Naive B cell (primary cell): ENCODE measurements around the gene TMEM207. TPM values are rescaled to one million over a fixed set of nuclear protein-coding genes. Genes with fewer than 3 reads are reported as not detected.

ENCODE experiments used
- ATAC-seq, 2 donors: fragments of 150-1000 bp; cut with Tn5 transposase; 2 replicates each; pipeline ENCODE4 v1.10.0; 2021; ENCODE audit warnings: low read depth in 2 of 2, mild to moderate bottlenecking in 2 of 2, moderate library complexity in 2 of 2
- DNase-seq: peaks from one replicate; pipeline ENCODE4 v3.0.0; 2022
- H3K27ac Mint-ChIP-seq, 6 donors: one replicate each; pipeline ENCODE4 v1.8.0; 2020 to 2022; ENCODE audit warnings: mild to moderate bottlenecking in 6 of 6, mixed read lengths in 6 of 6, moderate library complexity in 5 of 6, inconsistent platforms in 2 of 6
- H3K27me3 Mint-ChIP-seq, 3 donors: one replicate each; pipeline ENCODE4 v1.8.0; 2021 to 2022; ENCODE audit warnings: mixed read lengths in 3 of 3, mild to moderate bottlenecking in 1 of 3
- H3K36me3 Mint-ChIP-seq, 2 donors: one replicate each; pipeline ENCODE4 v1.8.0; 2020 to 2022; ENCODE audit warnings: mixed read lengths in 2 of 2, inconsistent platforms in 1 of 2, mild to moderate bottlenecking in 1 of 2
- H3K4me1 Mint-ChIP-seq, 3 donors: one replicate each; pipeline ENCODE4 v1.8.0; 2020 to 2022; ENCODE audit warnings: mixed read lengths in 3 of 3, inconsistent platforms in 1 of 3, mild to moderate bottlenecking in 1 of 3, moderate library complexity in 1 of 3
- H3K4me3 Mint-ChIP-seq, 8 donors: one replicate each; pipeline ENCODE4 v1.8.0; 2020 to 2022; ENCODE audit warnings: mild to moderate bottlenecking in 8 of 8, mixed read lengths in 8 of 8, moderate library complexity in 8 of 8, inconsistent platforms in 2 of 8
- H3K9me3 Mint-ChIP-seq, 7 donors: one replicate each; pipeline ENCODE4 v1.8.0; 2020 to 2022; ENCODE audit warnings: mixed read lengths in 7 of 7, mild to moderate bottlenecking in 5 of 7, inconsistent platforms in 2 of 7, moderate library complexity in 1 of 7
- polyA plus RNA-seq, 6 donors: library from polyadenylated mRNA; unstranded; fragments of 300-500 nt; fragmentation: Illumina TruSeq; gene quantifications; one replicate each; pipeline ENCODE4 v1.2.3, GENCODE V29; 2021; ENCODE audit warnings: low read depth in 6 of 6

The TMEM207 gene
- not detected for polyA plus RNA-seq

DNA sequence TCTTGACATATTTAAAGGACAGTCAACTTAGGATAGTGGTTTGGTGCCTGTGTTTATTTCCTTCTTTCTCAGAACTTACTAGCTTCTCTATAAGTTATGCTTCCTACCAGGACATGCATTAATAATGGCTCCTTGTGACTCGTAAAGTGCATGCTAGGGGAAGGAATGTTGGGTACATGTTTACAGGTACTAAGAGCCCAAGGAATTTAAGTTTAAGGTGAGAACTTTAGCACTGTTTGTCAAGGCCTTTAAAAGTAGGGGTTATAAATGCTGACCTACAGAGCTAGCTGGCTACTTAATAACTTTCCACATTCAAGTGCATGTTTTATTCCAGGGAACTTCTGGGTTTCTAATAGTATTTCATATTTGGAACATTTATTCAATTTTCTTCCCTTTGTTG is at the start of gene TMEM207:
TMEM207 (minus strand) TSS at position 101 of the 400 bp plus-strand sequence; CDS start at position 9, 92 bp downstream.
- Mint-ChIP-seq H3K9me3 (no peaks in the 10 kb centered on the region), H3K4me1 (no peaks in the 10 kb centered on the region), H3K36me3 (no peaks in the 10 kb centered on the region), H3K27ac (no peak within 1 kb of the TSS), H3K27me3 (peaks cover 0 to 17% (median 0%) of the 10 kb centered on the region in 3 donors), H3K4me3 (no peak within 1 kb of the TSS)
- no peak for ATAC-seq
- no peak for DNase-seq

DNA sequence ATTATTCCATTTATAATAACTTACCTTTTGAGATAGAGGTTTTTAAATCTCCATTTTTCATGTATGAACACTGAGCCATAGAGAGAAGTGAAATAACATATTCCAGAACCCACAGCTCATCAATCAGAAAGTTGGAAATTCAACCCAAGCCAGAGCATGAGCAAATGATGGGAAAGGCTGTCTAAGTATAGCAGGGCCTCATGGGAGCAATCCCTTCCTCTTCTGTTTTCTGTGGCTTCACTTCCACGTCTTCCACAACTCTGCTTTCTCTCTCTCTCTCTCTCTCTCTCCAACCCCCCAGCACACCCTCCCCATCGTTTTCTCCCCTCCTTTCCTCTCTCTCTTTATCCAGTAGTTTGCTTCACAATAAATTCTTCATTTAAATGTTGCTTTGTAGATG is 49.4 kb upstream of the TMEM207 start:
- Mint-ChIP-seq H3K36me3 (no peaks in the 10 kb centered on the region), H3K4me3 (no peak overlapping the region), H3K27me3 (peaks cover 29 to 56% (median 36%) of the 10 kb centered on the region in 3 donors), H3K9me3 (peaks cover 0 to 1% (median 0%) of the 10 kb centered on the region in 7 donors), H3K27ac (no peak overlapping the region), H3K4me1 (no peaks in the 10 kb centered on the region)
- DNase-seq = no peak
- no peak for ATAC-seq

DNA sequence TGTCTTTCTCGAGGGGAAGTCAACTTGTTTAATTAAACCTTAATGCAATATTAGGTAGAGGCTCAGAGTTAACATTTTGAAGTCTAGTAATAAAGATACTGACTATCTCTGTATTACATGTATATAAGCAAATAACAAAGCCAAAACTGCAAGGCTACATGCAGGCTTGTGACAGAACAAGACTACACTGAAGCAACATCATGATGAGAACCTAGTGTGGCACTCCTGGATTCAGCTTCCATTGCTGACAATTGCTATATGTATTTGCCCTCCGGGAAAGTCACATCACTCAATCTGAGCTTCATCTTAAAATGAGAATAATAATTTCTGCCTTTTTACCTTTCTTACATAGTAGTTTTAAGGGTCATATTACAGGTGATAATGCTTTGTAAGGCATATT is 48.6 kb upstream of the TMEM207 start:
- no peak overlapping the region for H3K4me3 Mint-ChIP-seq
- ATAC-seq (no peak), DNase-seq (no peak)
- H3K9me3 Mint-ChIP-seq = peaks cover 0 to 1% (median 0%) of the 10 kb centered on the region in 7 donors
- no peaks in the 10 kb centered on the region for H3K4me1 Mint-ChIP-seq
- H3K27ac Mint-ChIP-seq = no peak overlapping the region
- H3K36me3 Mint-ChIP-seq = no peaks in the 10 kb centered on the region
- peaks cover 29 to 64% (median 35%) of the 10 kb centered on the region in 3 donors for H3K27me3 Mint-ChIP-seq

- ATAC-seq (no peak), DNase-seq (no peak)
- Mint-ChIP-seq H3K27me3 (peaks cover 31 to 69% (median 33%) of the 10 kb centered on the region in 3 donors), H3K27ac (no peak overlapping the region), H3K4me3 (no peak overlapping the region), H3K4me1 (no peaks in the 10 kb centered on the region), H3K36me3 (no peaks in the 10 kb centered on the region), H3K9me3 (peaks cover 0 to 1% (median 0%) of the 10 kb centered on the region in 7 donors)
Measured at GRCh38 chr3:190497811-190498210, 48.1 kb upstream of the TMEM207 start.

DNA sequence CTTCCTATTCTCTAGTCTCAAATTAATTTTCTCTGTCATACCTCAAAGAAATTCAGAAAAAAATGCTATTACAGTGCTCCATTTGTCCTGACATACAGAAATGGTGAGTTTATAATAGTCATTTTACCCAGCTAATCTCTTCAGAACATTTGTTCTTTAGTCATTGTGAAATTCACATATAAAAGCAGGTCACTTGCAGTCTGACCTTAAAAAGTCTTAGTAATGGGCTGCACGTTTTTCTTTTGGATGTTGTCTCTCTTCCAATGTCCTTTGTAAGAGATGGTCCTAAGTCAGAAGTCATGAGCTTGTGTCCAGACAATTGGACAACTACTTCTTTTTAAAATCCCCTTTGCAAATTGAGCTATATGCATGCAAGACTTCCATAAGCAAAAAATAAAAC is 47.2 kb upstream of the TMEM207 start:
- no peak for ATAC-seq

DNA sequence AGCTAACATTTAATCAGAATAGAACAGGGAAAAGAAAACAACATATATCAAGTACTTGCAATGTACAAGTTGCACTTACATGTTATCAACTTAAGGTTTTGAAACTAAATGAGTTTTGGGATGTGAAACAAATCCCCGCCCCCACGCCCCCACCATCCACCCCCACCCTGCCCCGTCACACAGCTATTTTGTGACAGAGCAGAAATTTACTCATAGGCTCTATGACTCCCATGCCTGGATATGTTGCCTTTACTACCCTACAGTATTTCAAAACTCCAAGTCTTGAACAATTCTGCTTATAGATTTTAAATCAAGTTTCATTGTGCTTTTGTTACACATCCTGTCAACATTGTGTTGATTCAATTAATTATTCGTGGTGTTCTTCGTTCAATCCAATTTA is 46.1 kb upstream of the TMEM207 start:
- no peak for DNase-seq
- Mint-ChIP-seq H3K4me1 (no peaks in the 10 kb centered on the region), H3K4me3 (no peak overlapping the region), H3K27ac (no peak overlapping the region), H3K9me3 (peaks cover 0 to 1% (median 0%) of the 10 kb centered on the region in 7 donors), H3K36me3 (no peaks in the 10 kb centered on the region), H3K27me3 (peaks cover 34 to 71% (median 40%) of the 10 kb centered on the region in 3 donors)
- ATAC-seq = peak in 1 of 2 donors; percentile 37

More for the DNA sequence above, 47.2 kb upstream of the TMEM207 start:
- peaks cover 36 to 74% (median 36%) of the 10 kb centered on the region in 3 donors for H3K27me3 Mint-ChIP-seq
- no peaks in the 10 kb centered on the region for H3K4me1 Mint-ChIP-seq
- no peak overlapping the region for H3K27ac Mint-ChIP-seq
- H3K36me3 Mint-ChIP-seq = no peaks in the 10 kb centered on the region
- H3K9me3 Mint-ChIP-seq = peaks cover 0 to 1% (median 0%) of the 10 kb centered on the region in 7 donors
- DNase-seq = no peak
- no peak overlapping the region for H3K4me3 Mint-ChIP-seq

- ATAC-seq = no peak
- H3K36me3 Mint-ChIP-seq = no peaks in the 10 kb centered on the region
- H3K27ac Mint-ChIP-seq = no peak overlapping the region
- H3K27me3 Mint-ChIP-seq = peaks cover 31 to 70% (median 37%) of the 10 kb centered on the region in 3 donors
- H3K4me1 Mint-ChIP-seq = no peaks in the 10 kb centered on the region
- no peak overlapping the region for H3K4me3 Mint-ChIP-seq
- peaks cover 0 to 1% (median 0%) of the 10 kb centered on the region in 7 donors for H3K9me3 Mint-ChIP-seq
- DNase-seq = no peak
Measured at GRCh38 chr3:190495354-190495753, 45.7 kb upstream of the TMEM207 start.

- ATAC-seq (no peak), DNase-seq (no peak)
- no peak overlapping the region for H3K27ac Mint-ChIP-seq
- H3K36me3 Mint-ChIP-seq = no peaks in the 10 kb centered on the region
- no peak overlapping the region for H3K4me3 Mint-ChIP-seq
- H3K27me3 Mint-ChIP-seq = peaks cover 34 to 72% (median 37%) of the 10 kb centered on the region in 3 donors
- H3K9me3 Mint-ChIP-seq = peaks cover 0 to 1% (median 0%) of the 10 kb centered on the region in 7 donors
- H3K4me1 Mint-ChIP-seq = no peaks in the 10 kb centered on the region
Measured at GRCh38 chr3:190494907-190495306, 45.2 kb upstream of the TMEM207 start.

- Mint-ChIP-seq H3K27ac (peak overlapping the region in 1 of 6 donors; percentile 16), H3K9me3 (no peaks in the 10 kb centered on the region), H3K4me3 (no peak overlapping the region), H3K36me3 (no peaks in the 10 kb centered on the region), H3K27me3 (peaks cover 39 to 78% (median 47%) of the 10 kb centered on the region in 3 donors), H3K4me1 (no peaks in the 10 kb centered on the region)
- no peak for DNase-seq
- ATAC-seq = no peak
Measured at GRCh38 chr3:190492966-190493365, 43.3 kb upstream of the TMEM207 start.

- no peak for DNase-seq
- H3K4me1 Mint-ChIP-seq = no peaks in the 10 kb centered on the region
- H3K27ac Mint-ChIP-seq = no peak overlapping the region
- H3K4me3 Mint-ChIP-seq = no peak overlapping the region
- H3K9me3 Mint-ChIP-seq = no peaks in the 10 kb centered on the region
- no peaks in the 10 kb centered on the region for H3K36me3 Mint-ChIP-seq
- H3K27me3 Mint-ChIP-seq = peaks cover 33 to 77% (median 54%) of the 10 kb centered on the region in 3 donors
- ATAC-seq = no peak
Measured at GRCh38 chr3:190492129-190492528, 42.4 kb upstream of the TMEM207 start.

- Mint-ChIP-seq H3K4me3 (no peak overlapping the region), H3K9me3 (no peaks in the 10 kb centered on the region), H3K27me3 (peaks cover 29 to 76% (median 53%) of the 10 kb centered on the region in 3 donors), H3K36me3 (no peaks in the 10 kb centered on the region), H3K27ac (no peak overlapping the region), H3K4me1 (no peaks in the 10 kb centered on the region)
- ATAC-seq = no peak
- DNase-seq = no peak
Measured at GRCh38 chr3:190491533-190492054, 41.9 kb upstream of the TMEM207 start.

- Mint-ChIP-seq H3K27ac (no peak overlapping the region), H3K27me3 (peaks cover 26 to 44% (median 41%) of the 10 kb centered on the region in 3 donors), H3K9me3 (no peaks in the 10 kb centered on the region), H3K4me3 (no peak overlapping the region), H3K4me1 (no peaks in the 10 kb centered on the region), H3K36me3 (no peaks in the 10 kb centered on the region)
- ATAC-seq = no peak
- no peak for DNase-seq
Measured at GRCh38 chr3:190486908-190487607, 37.4 kb upstream of the TMEM207 start.

- H3K27me3 Mint-ChIP-seq = peaks cover 26 to 43% (median 40%) of the 10 kb centered on the region in 3 donors
- H3K4me1 Mint-ChIP-seq = no peaks in the 10 kb centered on the region
- no peak overlapping the region for H3K4me3 Mint-ChIP-seq
- no peak for ATAC-seq
- no peaks in the 10 kb centered on the region for H3K9me3 Mint-ChIP-seq
- no peaks in the 10 kb centered on the region for H3K36me3 Mint-ChIP-seq
- DNase-seq = no peak
- no peak overlapping the region for H3K27ac Mint-ChIP-seq
Measured at GRCh38 chr3:190486533-190486864, 36.8 kb upstream of the TMEM207 start.

- H3K27me3 Mint-ChIP-seq = peaks cover 22 to 38% (median 35%) of the 10 kb centered on the region in 3 donors
- no peak overlapping the region for H3K4me3 Mint-ChIP-seq
Measured at GRCh38 chr3:190485830-190486532, 36.3 kb upstream of the TMEM207 start.

More at GRCh38 chr3:190485830-190486532, 36.3 kb upstream of the TMEM207 start:
- H3K36me3 Mint-ChIP-seq = no peaks in the 10 kb centered on the region
- peak; percentile 28 to 35 for ATAC-seq
- DNase-seq = no peak
- H3K9me3 Mint-ChIP-seq = no peaks in the 10 kb centered on the region
- H3K27ac Mint-ChIP-seq = no peak overlapping the region
- H3K4me1 Mint-ChIP-seq = no peaks in the 10 kb centered on the region
